OCI-LY3 (cell line): ENCODE data around the gene ARFRP1.

Source experiments
- H2AFZ ChIP-seq: fragments of 200-600, 300-600 bp; shearing (Covaris generic); 2 replicates; pipeline ENCODE4 v1.6.0; 2014; ENCODE audit warnings: antibody characterized with exemption, low read depth, low read length
- H3K27ac ChIP-seq: fragments of 200-600, 300-600 bp; sonication (generic); 2 replicates; pipeline ENCODE4 v1.5.1; 2014; ENCODE audit warnings: mild to moderate bottlenecking, low read length, moderate library complexity, mixed read lengths
- H3K27me3 ChIP-seq: fragments of 200-600, 300-600 bp; sonication (generic); 2 replicates; pipeline ENCODE4 v1.6.1; 2014; ENCODE audit warnings: low read depth, low read length, mixed read lengths
- H3K36me3 ChIP-seq: fragments of 200-600, 300-600 bp; sonication (generic); replicated peaks from 2 replicates; pipeline ENCODE3; 2014; ENCODE audit warnings: low read depth, low read length, mixed read lengths
- H3K4me1 ChIP-seq: fragments of 300-600, 200-600 bp; sonication (generic); 2 replicates; pipeline ENCODE4 v1.6.1; 2014; ENCODE audit warnings: low read length, mixed read lengths
- H3K4me2 ChIP-seq: fragments of 200-600, 300-600 bp; sonication (generic); 2 replicates; pipeline ENCODE4 v1.6.1; 2014; ENCODE audit warnings: low read length, mixed read lengths
- H3K4me3 ChIP-seq: fragments of 300-600, 200-600 bp; sonication (generic); 2 replicates; pipeline ENCODE4 v1.5.1; 2014; ENCODE audit warnings: antibody characterized with exemption, mild to moderate bottlenecking, low read length, moderate library complexity
- H3K79me2 ChIP-seq: fragments of 300-600, 200-600 bp; shearing (Covaris generic); 2 replicates; pipeline ENCODE4 v1.6.1; 2014; ENCODE audit warnings: mild to moderate bottlenecking, low read length, mixed read lengths
- H3K9ac ChIP-seq: fragments of 300-600, 200-600 bp; shearing (Covaris generic); 2 replicates; pipeline ENCODE4 v1.6.0; 2014; ENCODE audit warnings: mild to moderate bottlenecking, low read length, moderate library complexity
- H3K9me3 ChIP-seq: fragments of 200-600, 300-600 bp; shearing (Covaris generic); 2 replicates; pipeline ENCODE4 v1.6.1; 2014; ENCODE audit warnings: low read length, mixed read lengths; ENCODE audit not compliant: insufficient read depth
- H4K20me1 ChIP-seq: fragments of 200-600, 300-600 bp; sonication (generic); 2 replicates; pipeline ENCODE4 v1.6.1; 2016; ENCODE audit warnings: low read length, mixed read lengths; ENCODE audit not compliant: insufficient read depth
- EZH2phosphoT487 ChIP-seq: fragments of 200-600 bp; shearing (Covaris generic); IDR thresholded peaks from 2 replicates; pipeline ENCODE4 v1.6.1; 2018; ENCODE audit warnings: antibody characterized with exemption, mixed run types, low read depth
- TF ChIP-seq, protein P1 (sequence below): fragments of 200-600, 300-600 bp; sonication (generic); IDR thresholded peaks from 2 replicates; pipeline ENCODE4 v1.5.1; 2014; ENCODE audit warnings: antibody characterized with exemption, low read length, low read depth

The ARFRP1 gene

DNA sequence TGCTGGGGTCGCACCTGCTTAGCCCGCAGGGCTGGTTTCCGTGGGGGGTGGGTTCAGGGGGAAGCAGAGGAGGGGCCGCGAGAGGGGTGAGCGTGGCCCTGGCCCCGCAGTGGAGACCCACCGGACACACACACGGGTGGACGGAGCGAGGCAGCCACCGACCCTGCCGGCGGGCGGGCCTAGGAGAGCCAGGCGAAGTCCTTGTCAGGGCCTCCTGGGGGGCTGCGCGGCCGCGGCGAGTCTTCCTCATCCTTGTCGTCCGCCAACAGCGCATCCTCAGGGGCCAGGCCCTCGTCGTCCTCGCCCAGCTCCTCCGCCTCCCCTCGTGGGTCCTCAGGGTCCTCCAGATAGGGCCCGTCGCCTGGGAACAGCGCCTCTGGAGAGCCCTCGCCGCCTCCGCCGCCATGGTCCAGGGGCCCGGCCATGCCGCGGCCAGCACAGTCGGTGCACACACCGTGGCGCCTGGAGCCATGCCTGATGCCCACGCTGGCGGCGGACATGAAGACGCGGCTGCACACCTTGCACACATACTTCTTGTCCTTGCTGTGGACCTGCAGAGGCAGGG is 39.1 kb upstream of the ARFRP1 start:
- Histone ChIP-seq H3K27me3 (no peaks in the 10 kb centered on the region), H3K9ac (no peak overlapping the region), H2AFZ (no peak overlapping the region), H4K20me1 (no peaks in the 10 kb centered on the region), H3K9me3 (no peaks in the 10 kb centered on the region), H3K4me2 (no peak overlapping the region), H3K79me2 (no peaks in the 10 kb centered on the region), H3K4me3 (no peak overlapping the region), H3K27ac (no peak overlapping the region), H3K36me3 (peaks cover 11% of the 10 kb centered on the region), H3K4me1 (no peaks in the 10 kb centered on the region)
- TF ChIP-seq EZH2phosphoT487 = no peak
- TF ChIP-seq, protein P1, sequence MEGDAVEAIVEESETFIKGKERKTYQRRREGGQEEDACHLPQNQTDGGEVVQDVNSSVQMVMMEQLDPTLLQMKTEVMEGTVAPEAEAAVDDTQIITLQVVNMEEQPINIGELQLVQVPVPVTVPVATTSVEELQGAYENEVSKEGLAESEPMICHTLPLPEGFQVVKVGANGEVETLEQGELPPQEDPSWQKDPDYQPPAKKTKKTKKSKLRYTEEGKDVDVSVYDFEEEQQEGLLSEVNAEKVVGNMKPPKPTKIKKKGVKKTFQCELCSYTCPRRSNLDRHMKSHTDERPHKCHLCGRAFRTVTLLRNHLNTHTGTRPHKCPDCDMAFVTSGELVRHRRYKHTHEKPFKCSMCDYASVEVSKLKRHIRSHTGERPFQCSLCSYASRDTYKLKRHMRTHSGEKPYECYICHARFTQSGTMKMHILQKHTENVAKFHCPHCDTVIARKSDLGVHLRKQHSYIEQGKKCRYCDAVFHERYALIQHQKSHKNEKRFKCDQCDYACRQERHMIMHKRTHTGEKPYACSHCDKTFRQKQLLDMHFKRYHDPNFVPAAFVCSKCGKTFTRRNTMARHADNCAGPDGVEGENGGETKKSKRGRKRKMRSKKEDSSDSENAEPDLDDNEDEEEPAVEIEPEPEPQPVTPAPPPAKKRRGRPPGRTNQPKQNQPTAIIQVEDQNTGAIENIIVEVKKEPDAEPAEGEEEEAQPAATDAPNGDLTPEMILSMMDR = no peak

GRCh38 chr20:63745961-63746731 is 38.4 kb upstream of the ARFRP1 start:
- Histone ChIP-seq H4K20me1 (no peaks in the 10 kb centered on the region), H3K4me1 (peaks cover under 1% of the 10 kb centered on the region; the same call in 1 of the 2 replicates), H3K27me3 (no peaks in the 10 kb centered on the region), H2AFZ (no peak overlapping the region), H3K4me3 (no peak overlapping the region), H3K27ac (no peak overlapping the region), H3K79me2 (no peaks in the 10 kb centered on the region), H3K4me2 (no peak overlapping the region), H3K9ac (no peak overlapping the region), H3K9me3 (no peaks in the 10 kb centered on the region), H3K36me3 (peaks cover 15% of the 10 kb centered on the region)
- TF ChIP-seq EZH2phosphoT487 = no peak
- TF ChIP-seq, protein P1 = no peak

GRCh38 chr20:63745424-63745805 is 37.6 kb upstream of the ARFRP1 start:
- no peaks in the 10 kb centered on the region for H3K79me2 ChIP-seq
- no peak overlapping the region for H3K4me3 ChIP-seq
- no peak overlapping the region for H2AFZ ChIP-seq
- no peaks in the 10 kb centered on the region for H3K9me3 ChIP-seq
- no peak overlapping the region for H3K27ac ChIP-seq
- no peaks in the 10 kb centered on the region for H3K27me3 ChIP-seq
- peaks cover 5% of the 10 kb centered on the region; the same call in 1 of the 2 replicates for H3K4me1 ChIP-seq
- H3K4me2 ChIP-seq = no peak overlapping the region
- peaks cover 15% of the 10 kb centered on the region for H3K36me3 ChIP-seq
- H3K9ac ChIP-seq = no peak overlapping the region
- no peak for TF ChIP-seq EZH2phosphoT487
- TF ChIP-seq, protein P1 = no peak
- H4K20me1 ChIP-seq = no peaks in the 10 kb centered on the region

DNA sequence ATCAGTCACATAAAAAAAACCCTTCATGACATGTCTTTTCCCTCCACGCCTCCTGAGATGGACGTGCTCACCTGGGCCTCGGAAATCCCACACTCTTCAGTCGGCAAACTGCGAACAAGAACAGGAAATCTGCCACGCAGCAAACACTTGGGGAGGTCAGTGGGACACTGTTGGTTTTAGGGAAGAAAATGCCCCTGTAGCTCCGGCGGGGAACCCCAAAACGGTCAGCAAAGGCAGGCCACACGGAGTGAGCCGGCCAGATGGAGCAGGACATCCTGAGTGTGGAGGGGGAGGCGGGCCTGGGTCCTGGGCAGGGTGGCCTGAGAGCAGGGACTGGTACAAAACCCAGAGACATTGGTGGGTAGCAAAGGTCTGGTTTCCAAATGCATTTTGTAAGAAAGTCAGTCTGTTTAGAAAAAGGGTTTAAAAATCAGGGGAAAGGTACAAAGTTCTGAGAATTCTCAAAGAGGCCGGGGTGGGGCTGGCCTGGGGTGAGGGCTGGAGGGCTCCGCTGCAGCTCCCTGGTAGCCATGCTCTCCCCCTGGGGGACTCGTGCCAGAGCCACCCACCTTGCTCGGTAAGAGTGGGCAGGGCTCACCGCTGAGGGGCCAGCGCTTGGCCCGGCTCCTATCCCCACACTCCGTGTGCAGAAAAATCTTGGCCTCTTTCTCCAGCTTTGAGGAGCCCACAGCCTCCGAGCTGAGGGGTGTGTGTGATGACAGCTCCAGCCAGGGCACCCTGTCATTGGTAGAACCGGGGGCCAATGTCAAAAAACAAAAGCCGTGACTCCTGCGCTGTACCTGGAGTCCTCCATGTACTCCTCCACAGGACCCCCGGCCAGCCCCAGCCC is 37.0 kb upstream of the ARFRP1 start:
- TF ChIP-seq, protein P1 = no peak
- TF ChIP-seq EZH2phosphoT487 = no peak
- H3K4me3 ChIP-seq = no peak overlapping the region
- no peaks in the 10 kb centered on the region for H3K79me2 ChIP-seq
- H3K4me2 ChIP-seq = no peak overlapping the region
- peaks cover 15% of the 10 kb centered on the region for H3K36me3 ChIP-seq
- H3K9ac ChIP-seq = no peak overlapping the region
- peaks cover 5% of the 10 kb centered on the region; the same call in 1 of the 2 replicates for H3K4me1 ChIP-seq
- no peaks in the 10 kb centered on the region for H4K20me1 ChIP-seq
- H2AFZ ChIP-seq = no peak overlapping the region
- no peak overlapping the region for H3K27ac ChIP-seq
- H3K27me3 ChIP-seq = no peaks in the 10 kb centered on the region
- H3K9me3 ChIP-seq = no peaks in the 10 kb centered on the region
